HepG2 (cell line): ENCODE results near the gene CDC42SE2. TPM values are rescaled to one million over a fixed set of nuclear protein-coding genes. Genes with fewer than 3 reads are reported as not detected.

Experiments
- CBFB ChIP-seq: sonication (generic); formaldehyde crosslinking; IDR thresholded peaks from 2 replicates; pipeline ENCODE4 v1.4.0; 2020; ENCODE audit warnings: missing genetic modification reagents
- HOXD1 ChIP-seq: sonication (generic); formaldehyde crosslinking; IDR thresholded peaks from 2 replicates; pipeline ENCODE4 v1.5.0; 2020; ENCODE audit warnings: missing genetic modification reagents
- MAFG ChIP-seq: sonication (generic); formaldehyde crosslinking; IDR thresholded peaks from 2 replicates; pipeline ENCODE4 v1.5.1; 2020; ENCODE audit warnings: mild to moderate bottlenecking, missing genetic modification reagents
- SP2 ChIP-seq: sonication (generic); formaldehyde crosslinking; IDR thresholded peaks from 2 replicates; pipeline ENCODE4 v1.5.1; 2020; ENCODE audit warnings: mild to moderate bottlenecking, missing genetic modification reagents
- ZKSCAN1 ChIP-seq: fragments of 150-350 bp; IDR thresholded peaks from 2 replicates; pipeline ENCODE4 v1.6.1; 2014; ENCODE audit warnings: low read length
- ZNF121 ChIP-seq: sonication (generic); formaldehyde crosslinking; IDR thresholded peaks from 2 replicates; pipeline ENCODE4 v1.5.0; 2020; ENCODE audit warnings: mild to moderate bottlenecking, missing genetic modification reagents
- ZNF224 ChIP-seq: sonication (generic); formaldehyde crosslinking; IDR thresholded peaks from 2 replicates; pipeline ENCODE4 v1.5.0; 2020; ENCODE audit warnings: mild to moderate bottlenecking, missing genetic modification reagents
- ZNF567 ChIP-seq: sonication (generic); formaldehyde crosslinking; IDR thresholded peaks from 2 replicates; pipeline ENCODE4 v1.8.1; 2023; ENCODE audit warnings: mild to moderate bottlenecking, missing genetic modification reagents, borderline replicate concordance
- ZZZ3 ChIP-seq: sonication (generic); formaldehyde crosslinking; IDR thresholded peaks from 2 replicates; pipeline ENCODE4 v1.4.0; 2020; ENCODE audit warnings: missing genetic modification reagents, mild to moderate bottlenecking, borderline replicate concordance
- polyA plus RNA-seq, 8 experiments: library from polyadenylated mRNA; depleted of rRNA in 3 of 8; stranded (reverse) in 7 of 8; unstranded in 1 of 8; fragments of >200 nt; fragmentation: Illumina TruSeq in 4 of 8; extraction: Trizol in 4 of 8; gene quantifications; 2 replicates each; pipeline versions ENCODE4 v1.2.1 to v1.2.3, GENCODE V29; 2011 to 2016; ENCODE audit warnings: low read depth in 4 of 8, missing spikeins in 1 of 8, mixed read lengths in 1 of 8; ENCODE audit not compliant: insufficient read depth in 1 of 8
- total RNA-seq, 5 experiments: library from RNA; depleted of rRNA; stranded (reverse); fragments of >200 nt; fragmentation: Illumina TruSeq; extraction: Trizol; gene quantifications; 2 replicates each; pipeline ENCODE4 v1.2.3, GENCODE V29; 2016; ENCODE audit warnings: low read depth in 1 of 5
- TF ChIP-seq, protein P1 (sequence below): sonication (generic); formaldehyde crosslinking; IDR thresholded peaks from 2 replicates; pipeline ENCODE4 v1.4.0; 2020; ENCODE audit warnings: mild to moderate bottlenecking, missing genetic modification reagents
- TF ChIP-seq, protein P2 (sequence below): sonication (generic); formaldehyde crosslinking; IDR thresholded peaks from 2 replicates; pipeline ENCODE4 v1.5.1; 2020; ENCODE audit warnings: mild to moderate bottlenecking, missing genetic modification reagents

The CDC42SE2 gene
- total and polyA plus RNA-seq, 2 of the 13 experiments (the other 11 are each of a cell fraction or from before 2014, with no cell fraction given), result 19.6 to 25.0 TPM

DNA sequence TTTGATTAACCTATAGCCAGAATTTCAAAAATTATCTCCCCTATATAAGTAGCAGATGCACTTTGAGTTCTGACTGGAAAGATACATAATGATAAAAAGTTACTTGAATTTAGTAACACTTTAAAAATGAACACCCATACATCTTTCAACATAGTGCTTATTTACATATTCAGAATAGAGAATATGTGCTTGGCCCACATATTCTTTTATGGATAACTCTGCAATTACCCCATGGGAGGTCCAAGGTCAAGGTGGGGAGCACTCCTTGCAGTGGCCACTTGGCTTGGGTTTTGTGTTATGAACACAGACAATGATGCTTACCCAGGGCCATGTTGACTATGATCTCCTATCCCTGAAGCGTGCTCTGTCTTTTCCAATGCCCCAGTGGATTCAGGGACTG is 169.3 kb downstream of the CDC42SE2 start (continued):
- TF ChIP-seq, protein P1, sequence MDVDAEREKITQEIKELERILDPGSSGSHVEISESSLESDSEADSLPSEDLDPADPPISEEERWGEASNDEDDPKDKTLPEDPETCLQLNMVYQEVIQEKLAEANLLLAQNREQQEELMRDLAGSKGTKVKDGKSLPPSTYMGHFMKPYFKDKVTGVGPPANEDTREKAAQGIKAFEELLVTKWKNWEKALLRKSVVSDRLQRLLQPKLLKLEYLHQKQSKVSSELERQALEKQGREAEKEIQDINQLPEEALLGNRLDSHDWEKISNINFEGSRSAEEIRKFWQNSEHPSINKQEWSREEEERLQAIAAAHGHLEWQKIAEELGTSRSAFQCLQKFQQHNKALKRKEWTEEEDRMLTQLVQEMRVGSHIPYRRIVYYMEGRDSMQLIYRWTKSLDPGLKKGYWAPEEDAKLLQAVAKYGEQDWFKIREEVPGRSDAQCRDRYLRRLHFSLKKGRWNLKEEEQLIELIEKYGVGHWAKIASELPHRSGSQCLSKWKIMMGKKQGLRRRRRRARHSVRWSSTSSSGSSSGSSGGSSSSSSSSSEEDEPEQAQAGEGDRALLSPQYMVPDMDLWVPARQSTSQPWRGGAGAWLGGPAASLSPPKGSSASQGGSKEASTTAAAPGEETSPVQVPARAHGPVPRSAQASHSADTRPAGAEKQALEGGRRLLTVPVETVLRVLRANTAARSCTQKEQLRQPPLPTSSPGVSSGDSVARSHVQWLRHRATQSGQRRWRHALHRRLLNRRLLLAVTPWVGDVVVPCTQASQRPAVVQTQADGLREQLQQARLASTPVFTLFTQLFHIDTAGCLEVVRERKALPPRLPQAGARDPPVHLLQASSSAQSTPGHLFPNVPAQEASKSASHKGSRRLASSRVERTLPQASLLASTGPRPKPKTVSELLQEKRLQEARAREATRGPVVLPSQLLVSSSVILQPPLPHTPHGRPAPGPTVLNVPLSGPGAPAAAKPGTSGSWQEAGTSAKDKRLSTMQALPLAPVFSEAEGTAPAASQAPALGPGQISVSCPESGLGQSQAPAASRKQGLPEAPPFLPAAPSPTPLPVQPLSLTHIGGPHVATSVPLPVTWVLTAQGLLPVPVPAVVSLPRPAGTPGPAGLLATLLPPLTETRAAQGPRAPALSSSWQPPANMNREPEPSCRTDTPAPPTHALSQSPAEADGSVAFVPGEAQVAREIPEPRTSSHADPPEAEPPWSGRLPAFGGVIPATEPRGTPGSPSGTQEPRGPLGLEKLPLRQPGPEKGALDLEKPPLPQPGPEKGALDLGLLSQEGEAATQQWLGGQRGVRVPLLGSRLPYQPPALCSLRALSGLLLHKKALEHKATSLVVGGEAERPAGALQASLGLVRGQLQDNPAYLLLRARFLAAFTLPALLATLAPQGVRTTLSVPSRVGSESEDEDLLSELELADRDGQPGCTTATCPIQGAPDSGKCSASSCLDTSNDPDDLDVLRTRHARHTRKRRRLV (CRISPR knock-in tag), result no peak
- TF ChIP-seq HOXD1 (CRISPR knock-in tag) (no peak), ZKSCAN1 (no peak), ZZZ3 (no peak), CBFB (CRISPR knock-in tag) (no peak), SP2 (CRISPR knock-in tag) (no peak), ZNF224 (CRISPR knock-in tag) (no peak), ZNF567 (CRISPR knock-in tag) (no peak), MAFG (no peak), ZNF121 (no peak)
- TF ChIP-seq, protein P2, sequence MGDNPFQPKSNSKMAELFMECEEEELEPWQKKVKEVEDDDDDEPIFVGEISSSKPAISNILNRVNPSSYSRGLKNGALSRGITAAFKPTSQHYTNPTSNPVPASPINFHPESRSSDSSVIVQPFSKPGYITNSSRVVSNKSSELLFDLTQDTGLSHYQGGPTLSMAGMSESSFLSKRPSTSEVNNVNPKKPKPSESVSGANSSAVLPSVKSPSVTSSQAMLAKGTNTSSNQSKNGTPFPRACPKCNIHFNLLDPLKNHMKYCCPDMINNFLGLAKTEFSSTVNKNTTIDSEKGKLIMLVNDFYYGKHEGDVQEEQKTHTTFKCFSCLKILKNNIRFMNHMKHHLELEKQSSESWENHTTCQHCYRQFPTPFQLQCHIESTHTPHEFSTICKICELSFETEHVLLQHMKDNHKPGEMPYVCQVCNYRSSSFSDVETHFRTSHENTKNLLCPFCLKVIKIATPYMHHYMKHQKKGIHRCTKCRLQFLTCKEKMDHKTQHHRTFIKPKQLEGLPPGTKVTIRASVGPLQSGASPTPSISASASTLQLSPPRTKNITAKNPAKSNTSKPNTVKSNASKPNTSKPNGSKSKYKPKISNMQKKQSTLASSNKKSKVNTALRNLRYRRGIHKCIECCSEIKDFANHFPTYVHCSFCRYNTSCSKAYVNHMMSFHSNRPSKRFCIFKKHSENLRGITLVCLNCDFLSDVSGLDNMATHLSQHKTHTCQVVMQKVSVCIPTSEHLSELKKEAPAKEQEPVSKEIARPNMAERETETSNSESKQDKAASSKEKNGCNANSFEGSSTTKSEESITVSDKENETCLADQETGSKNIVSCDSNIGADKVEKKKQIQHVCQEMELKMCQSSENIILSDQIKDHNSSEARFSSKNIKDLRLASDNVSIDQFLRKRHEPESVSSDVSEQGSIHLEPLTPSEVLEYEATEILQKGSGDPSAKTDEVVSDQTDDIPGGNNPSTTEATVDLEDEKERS (CRISPR knock-in tag), result no peak
